MCF 10A (cell line): Measurements from ENCODE around the gene IPPK. TPM values are rescaled to one million over a fixed set of nuclear protein-coding genes. Genes with fewer than 3 reads are reported as not detected.
A peak's percentile ranks its signal among the peaks of the same experiment; 100 is the strongest.

ENCODE experiments used
- BruUV-seq: library from RNA; stranded (reverse); fragments of 400-500 nt; replicated peaks from 2 replicates; lab custom pipeline; 2021; lab: Mats Ljungman, UMichigan
- CTCF ChIA-PET: fragments of 300-600 bp; sonication (Branson Sonifier 250); formaldehyde crosslinking; extraction: SDS; loops from one replicate; lab custom pipeline; 2021; ENCODE audit warnings: antibody characterized with exemption, inconsistent platforms; lab: Yijun Ruan, JAX
- POLR2A ChIA-PET: fragments of 300-600, 350-650 bp; sonication (Branson Sonifier 250); formaldehyde crosslinking; extraction: SDS; loops from one replicate; lab custom pipeline; 2020; ENCODE audit warnings: antibody characterized with exemption, inconsistent platforms; lab: Yijun Ruan, JAX
- DNase-seq: peaks from one replicate; pipeline ENCODE4 v3.0.0-alpha.2; 2018; ENCODE audit not compliant: unreplicated experiment
- H3K27ac Mint-ChIP-seq: one replicate; pipeline ENCODE4 v1.8.0; 2022; ENCODE audit warnings: mild to moderate bottlenecking, low read depth, mixed read lengths; ENCODE audit not compliant: unreplicated experiment
- H3K27me3 Mint-ChIP-seq: one replicate; pipeline ENCODE4 v1.8.0; 2022; ENCODE audit warnings: mixed read lengths; ENCODE audit not compliant: insufficient read depth, unreplicated experiment
- H3K36me3 Mint-ChIP-seq: one replicate; pipeline ENCODE4 v1.8.0; 2022; ENCODE audit warnings: mild to moderate bottlenecking, moderate library complexity, mixed read lengths; ENCODE audit not compliant: insufficient read depth, unreplicated experiment
- H3K4me1 Mint-ChIP-seq: one replicate; pipeline ENCODE4 v1.8.0; 2022; ENCODE audit warnings: mixed read lengths; ENCODE audit not compliant: insufficient read depth, unreplicated experiment
- H3K4me3 Mint-ChIP-seq: one replicate; pipeline ENCODE4 v1.8.0; 2022; ENCODE audit warnings: mild to moderate bottlenecking, moderate library complexity, mixed read lengths; ENCODE audit not compliant: unreplicated experiment
- H3K9me3 Mint-ChIP-seq: one replicate; pipeline ENCODE4 v1.8.0; 2022; ENCODE audit warnings: mixed read lengths; ENCODE audit not compliant: unreplicated experiment
- intact Hi-C: fragments of 100-400 bp; cut with micrococcal nuclease; formaldehyde crosslinking; loops from 2 replicates; pipeline ENCODE4 v1.14.1; 2022
- total RNA-seq: library from RNA; stranded (reverse); gene quantifications from 2 replicates; pipeline ENCODE4 v1.2.3, GENCODE V29; 2022
- TF ChIP-seq, protein P1 (sequence below): fragments of 200-600 bp; IDR thresholded peaks from one replicate; pipeline ENCODE4 v1.8.0; 2022; ENCODE audit warnings: antibody characterized with exemption, mild to moderate bottlenecking; ENCODE audit not compliant: unreplicated experiment

The IPPK gene
- total RNA-seq, 1 experiment from 2014 or later, result 16.6 TPM

DNA sequence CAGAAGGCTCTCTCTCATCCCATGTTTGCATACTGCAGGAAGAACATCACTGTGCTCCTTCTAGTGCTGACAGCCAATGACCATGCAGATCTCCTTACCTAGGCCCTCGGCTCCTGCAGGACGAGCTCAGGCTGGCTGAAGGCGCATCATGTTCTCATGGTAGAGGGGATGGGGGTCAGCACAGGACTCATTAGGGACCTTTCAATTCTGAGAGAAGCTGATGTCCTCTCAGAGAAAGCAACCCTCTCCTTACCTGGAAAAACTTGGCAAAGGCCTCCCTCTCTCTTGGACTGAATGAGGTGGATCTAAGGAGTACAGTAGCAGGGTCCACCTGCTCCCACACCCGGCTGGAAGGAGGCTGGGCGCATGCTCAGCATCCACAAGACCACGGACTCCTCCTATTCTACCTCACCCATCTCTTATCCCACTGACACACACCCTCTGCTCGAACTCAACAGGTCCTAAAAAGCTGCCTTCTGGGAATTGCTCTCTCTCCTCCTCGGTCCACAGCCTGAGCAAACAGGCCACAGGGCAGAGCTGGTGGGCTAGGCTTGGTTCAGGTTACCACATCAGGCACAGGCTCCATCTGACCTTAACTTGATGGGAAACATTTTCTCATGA, 2.9 kb downstream of the IPPK start:
- H3K36me3 Mint-ChIP-seq, result peaks cover 25% of the 10 kb centered on the region
- intact Hi-C loops, result no loop called here
- peak overlapping the region; percentile 74 for H3K4me3 Mint-ChIP-seq
- no TSS peak for BruUV-seq
- H3K27me3 Mint-ChIP-seq, result no peaks in the 10 kb centered on the region
- H3K4me1 Mint-ChIP-seq, result peaks cover 16% of the 10 kb centered on the region
- TF ChIP-seq, protein P1, sequence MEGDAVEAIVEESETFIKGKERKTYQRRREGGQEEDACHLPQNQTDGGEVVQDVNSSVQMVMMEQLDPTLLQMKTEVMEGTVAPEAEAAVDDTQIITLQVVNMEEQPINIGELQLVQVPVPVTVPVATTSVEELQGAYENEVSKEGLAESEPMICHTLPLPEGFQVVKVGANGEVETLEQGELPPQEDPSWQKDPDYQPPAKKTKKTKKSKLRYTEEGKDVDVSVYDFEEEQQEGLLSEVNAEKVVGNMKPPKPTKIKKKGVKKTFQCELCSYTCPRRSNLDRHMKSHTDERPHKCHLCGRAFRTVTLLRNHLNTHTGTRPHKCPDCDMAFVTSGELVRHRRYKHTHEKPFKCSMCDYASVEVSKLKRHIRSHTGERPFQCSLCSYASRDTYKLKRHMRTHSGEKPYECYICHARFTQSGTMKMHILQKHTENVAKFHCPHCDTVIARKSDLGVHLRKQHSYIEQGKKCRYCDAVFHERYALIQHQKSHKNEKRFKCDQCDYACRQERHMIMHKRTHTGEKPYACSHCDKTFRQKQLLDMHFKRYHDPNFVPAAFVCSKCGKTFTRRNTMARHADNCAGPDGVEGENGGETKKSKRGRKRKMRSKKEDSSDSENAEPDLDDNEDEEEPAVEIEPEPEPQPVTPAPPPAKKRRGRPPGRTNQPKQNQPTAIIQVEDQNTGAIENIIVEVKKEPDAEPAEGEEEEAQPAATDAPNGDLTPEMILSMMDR, result no peak
- ChIA-PET POLR2A (interaction anchor here (0.8 kb wide), 1 partner anchor 13 kb away, joined by 5 read pairs; no protein-coding TSS in a partner anchor), CTCF (interaction anchor here (0.6 to 1.3 kb wide), 6 partner anchors 13 to 1634 kb away, joined by 3 to 4 read pairs (median 3); no protein-coding TSS in a partner anchor)
- H3K9me3 Mint-ChIP-seq, result no peaks in the 10 kb centered on the region
- H3K27ac Mint-ChIP-seq, result no peak overlapping the region
- no peak for DNase-seq

DNA sequence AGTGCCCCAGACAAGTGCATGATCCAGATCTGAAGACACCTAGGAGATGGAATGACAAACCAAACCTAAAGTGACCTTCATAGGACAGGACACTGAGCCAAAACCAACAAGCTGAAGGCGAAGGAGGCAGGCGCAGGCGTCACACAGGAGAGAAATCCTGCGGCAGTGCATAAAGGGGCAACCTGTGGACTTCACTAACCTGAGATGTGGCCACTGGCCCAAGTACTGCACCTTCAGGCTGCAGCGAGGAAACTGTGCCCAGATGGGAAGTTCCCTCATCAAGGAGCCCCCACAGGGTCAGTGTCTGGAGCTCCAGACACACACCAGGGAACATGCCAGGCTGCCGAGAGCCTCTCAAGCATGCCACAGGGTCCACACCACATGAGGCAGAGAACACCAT, 3.7 kb downstream of the IPPK start:
- CTCF ChIA-PET, result interaction anchor here (0.6 to 1.3 kb wide), 5 partner anchors 12 to 338 kb away, joined by 3 to 4 read pairs (median 3); no protein-coding TSS in a partner anchor
- TF ChIP-seq, protein P1, result no peak
- H3K4me1 Mint-ChIP-seq, result peaks cover 16% of the 10 kb centered on the region

DNA sequence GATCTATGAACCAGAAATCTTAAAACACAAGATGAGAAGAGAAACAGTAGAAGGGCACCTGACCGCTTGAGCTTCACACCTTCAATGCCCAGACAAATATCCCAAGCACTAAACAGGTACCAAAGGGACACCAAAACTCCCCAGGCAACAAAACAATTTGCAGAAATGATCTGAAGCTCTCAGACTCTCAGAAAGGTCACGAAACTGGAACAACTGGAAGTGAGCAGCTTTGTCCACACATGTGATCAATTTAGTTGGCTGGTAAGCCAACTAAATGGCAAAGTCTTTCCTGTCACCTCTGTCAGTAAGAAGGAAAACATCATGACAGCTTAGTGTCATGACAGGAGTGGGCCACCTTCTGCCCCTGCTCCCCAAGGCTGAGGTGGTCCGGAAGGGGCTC, 4.1 kb downstream of the IPPK start:
- H3K27me3 Mint-ChIP-seq, result no peaks in the 10 kb centered on the region
- CTCF ChIA-PET, result interaction anchor here (0.6 to 1.2 kb wide), 5 partner anchors 12 to 337 kb away, joined by 3 to 4 read pairs (median 3); no protein-coding TSS in a partner anchor
- POLR2A ChIA-PET, result interaction anchor here (0.6 to 2.1 kb wide), 3 partner anchors 11 to 310 kb away, joined by 3 to 9 read pairs (median 3); no protein-coding TSS in a partner anchor
- TF ChIP-seq, protein P1, result no peak
- H3K27ac Mint-ChIP-seq, result no peak overlapping the region
- DNase-seq, result no peak
- H3K9me3 Mint-ChIP-seq, result no peaks in the 10 kb centered on the region
- peaks cover 16% of the 10 kb centered on the region for H3K4me1 Mint-ChIP-seq
- H3K4me3 Mint-ChIP-seq, result no peak overlapping the region
- peaks cover 16% of the 10 kb centered on the region for H3K36me3 Mint-ChIP-seq
- intact Hi-C loops, result no loop called here
- BruUV-seq, result no TSS peak

More for the DNA sequence above, 3.7 kb downstream of the IPPK start:
- intact Hi-C loops, result no loop called here
- Mint-ChIP-seq H3K36me3 (peaks cover 18% of the 10 kb centered on the region), H3K27ac (no peak overlapping the region), H3K9me3 (no peaks in the 10 kb centered on the region), H3K4me3 (no peak overlapping the region), H3K27me3 (no peaks in the 10 kb centered on the region)
- no peak for DNase-seq
- no TSS peak for BruUV-seq
- POLR2A ChIA-PET, result interaction anchor here (1.3 to 2.1 kb wide), 2 partner anchors 11 to 98 kb away, joined by 3 to 9 read pairs; no protein-coding TSS in a partner anchor

DNA sequence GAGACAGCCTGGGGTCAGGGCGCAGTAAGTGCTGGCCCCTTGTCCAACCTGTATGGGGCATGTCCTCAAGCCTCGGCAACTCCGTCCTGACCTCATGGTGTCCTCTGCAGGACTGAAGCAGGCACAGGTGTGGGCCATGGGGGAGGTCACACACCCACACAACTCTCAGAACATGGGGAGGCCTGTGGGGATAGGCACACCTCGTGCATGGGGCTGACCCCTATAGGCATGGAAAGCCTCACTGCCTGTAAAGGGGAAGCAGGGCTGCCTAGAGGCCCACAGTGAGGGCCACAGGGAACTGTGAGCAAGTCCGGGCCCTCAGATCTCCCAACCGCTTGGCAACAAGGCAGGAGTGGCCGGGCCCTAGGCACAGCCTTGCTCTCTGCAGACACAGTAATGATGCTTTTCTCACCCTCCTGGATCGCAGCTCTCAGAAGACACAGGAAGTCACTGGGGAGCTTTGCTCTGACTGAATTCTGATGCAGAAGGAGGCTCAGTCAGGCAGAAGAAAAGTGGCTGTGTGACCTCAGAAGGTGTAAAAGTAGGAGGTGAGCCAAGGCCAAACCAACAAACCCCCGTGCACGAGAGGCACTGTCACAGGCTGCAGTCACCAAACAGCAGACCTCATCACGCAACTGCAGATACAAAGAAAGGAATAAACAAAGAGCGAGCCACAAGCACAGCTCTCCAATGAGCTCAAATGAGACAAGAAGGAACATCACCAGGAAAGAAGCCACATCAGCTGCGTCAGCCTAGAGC, 5.4 kb downstream of the IPPK start:
- Mint-ChIP-seq H3K4me1 (peaks cover 16% of the 10 kb centered on the region), H3K27me3 (no peaks in the 10 kb centered on the region), H3K4me3 (no peak overlapping the region), H3K9me3 (no peaks in the 10 kb centered on the region), H3K36me3 (peaks cover 24% of the 10 kb centered on the region), H3K27ac (peak overlapping the region; percentile 32)
- BruUV-seq, result no TSS peak
- DNase-seq, result no peak
- TF ChIP-seq, protein P1, result no peak
- intact Hi-C loops, result no loop called here
- POLR2A ChIA-PET, result interaction anchor here (2.1 kb wide), 1 partner anchor 10 kb away, joined by 9 read pairs; no protein-coding TSS in a partner anchor
- CTCF ChIA-PET, result no interaction called here
